Vagina (tissue), 2 donors: ENCODE measurements around the gene PET100. TPM values are rescaled to one million over a fixed set of nuclear protein-coding genes. Genes with fewer than 3 reads are reported as not detected.

Source experiments
- DNase-seq, 2 donors: peaks; one replicate each; pipeline ENCODE4 v3.0.0-alpha.2; 2017; ENCODE audit errors: extremely low spot score in 2 of 2
- H3K27ac ChIP-seq: fragments of 200-600 bp; sonication (generic); one replicate; pipeline ENCODE4 v1.5.1; 2019
- H3K27me3 ChIP-seq: fragments of 200-600 bp; sonication (generic); one replicate; pipeline ENCODE4 v1.5.1; 2019
- H3K36me3 ChIP-seq, 2 donors: fragments of 200-600 bp; sonication (generic); one replicate each; pipeline ENCODE4 v1.5.1; 2017 to 2019
- H3K4me1 ChIP-seq: fragments of 200-600 bp; sonication (generic); one replicate; pipeline ENCODE4 v1.5.1; 2019
- H3K4me3 ChIP-seq, 2 donors: fragments of 200-600 bp; sonication (generic); 1 replicate in 1 of 2; 2 replicates in 1 of 2; pipeline ENCODE4 v1.5.1; 2016 to 2019
- H3K9me3 ChIP-seq: fragments of 200-600 bp; sonication (generic); one replicate; pipeline ENCODE4 v1.5.1; 2019
- CTCF ChIP-seq, 3 experiments: fragments of 450-650 bp in 2 of 3; fragments of 200-600 bp in 1 of 3; sonication (generic) in 1 of 3; IDR thresholded peaks; one replicate each; pipeline ENCODE4 v1.5.1; 2017 to 2019; ENCODE audit warnings: antibody characterized with exemption in 3 of 3, mild to moderate bottlenecking in 2 of 3, moderate library complexity in 2 of 3
- POLR2A ChIP-seq, 2 donors: fragments of 450-650 bp; IDR thresholded peaks; one replicate each; pipeline ENCODE4 v1.6.1; 2017; ENCODE audit warnings: antibody characterized with exemption in 2 of 2, mild to moderate bottlenecking in 2 of 2, moderate library complexity in 2 of 2
- POLR2AphosphoS5 ChIP-seq, 2 donors: sonication (generic); formaldehyde crosslinking; IDR thresholded peaks; one replicate each; pipeline ENCODE4 v1.9.0; 2017; ENCODE audit warnings: antibody characterized with exemption in 2 of 2, mild to moderate bottlenecking in 2 of 2, low read depth in 1 of 2; ENCODE audit not compliant: insufficient read depth in 1 of 2
- intact Hi-C: fragments of 100-400 bp; cut with DNase I; formaldehyde crosslinking; loops from one replicate; pipeline ENCODE4 v1.15.1; 2023
- total RNA-seq: library from RNA; depleted of rRNA; stranded (reverse); fragments of >200 nt; gene quantifications from one replicate; pipeline ENCODE4 v1.2.3, GENCODE V29; 2016

The PET100 gene
- total RNA-seq, 1 donor from 2014 or later: 16.7 TPM

DNA sequence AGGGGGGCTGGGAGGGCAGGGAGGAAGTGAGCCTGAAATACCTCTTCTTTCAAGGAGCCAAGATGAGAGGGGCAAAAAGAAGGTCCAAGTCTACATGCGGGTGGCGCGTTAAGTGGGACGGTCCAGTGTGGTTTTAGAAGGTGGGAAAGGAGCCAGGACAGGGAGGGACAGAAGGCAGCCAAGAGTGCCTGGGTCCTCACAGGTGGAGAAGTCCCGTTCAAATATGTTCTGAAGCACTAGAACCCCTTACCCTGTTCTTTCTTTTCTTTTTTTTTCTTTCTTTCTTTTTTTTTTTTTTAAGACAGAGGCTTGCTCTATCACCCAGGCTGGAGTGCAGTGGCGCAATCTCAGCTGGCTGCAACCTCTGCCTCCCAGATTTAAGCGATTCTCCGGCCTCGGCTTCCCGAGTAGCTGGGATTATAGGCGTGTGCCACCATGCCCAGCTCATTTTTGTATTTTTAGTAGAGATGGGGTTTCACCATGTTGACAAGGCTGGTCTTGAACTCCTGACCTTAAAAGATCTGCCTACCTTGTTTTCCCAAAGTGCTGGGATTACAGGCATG, 26.6 kb upstream of the PET100 start:
- H3K27me3 ChIP-seq: no peaks in the 10 kb centered on the region
- no peaks in the 10 kb centered on the region for H3K36me3 ChIP-seq
- no peaks in the 10 kb centered on the region for H3K9me3 ChIP-seq
- TF ChIP-seq POLR2AphosphoS5 (IDR thresholded peaks at IDR 0.05; ENCODE audit: insufficient read depth in 1 of 2, low read depth in 1 of 2) (no peak), CTCF (IDR thresholded peaks at IDR 0.05) (no peak), POLR2A (IDR thresholded peaks at IDR 0.05) (no peak)
- H3K27ac ChIP-seq: no peak overlapping the region
- no peaks in the 10 kb centered on the region for H3K4me1 ChIP-seq
- no peak overlapping the region for H3K4me3 ChIP-seq
- DNase-seq: no peak
- intact Hi-C loops: no loop called here

GRCh38 chr19:7603919-7604318, 25.7 kb upstream of the PET100 start:
- intact Hi-C loops: no loop called here
- H3K27me3 ChIP-seq: no peaks in the 10 kb centered on the region
- H3K36me3 ChIP-seq: no peaks in the 10 kb centered on the region
- no peak for TF ChIP-seq POLR2AphosphoS5 (IDR thresholded peaks at IDR 0.05; ENCODE audit: insufficient read depth in 1 of 2, low read depth in 1 of 2)
- no peak for TF ChIP-seq CTCF (IDR thresholded peaks at IDR 0.05)
- TF ChIP-seq POLR2A (IDR thresholded peaks at IDR 0.05): no peak
- no peak overlapping the region for H3K27ac ChIP-seq
- DNase-seq: no peak
- H3K9me3 ChIP-seq: no peaks in the 10 kb centered on the region
- H3K4me1 ChIP-seq: no peaks in the 10 kb centered on the region
- no peak overlapping the region for H3K4me3 ChIP-seq

GRCh38 chr19:7605490-7606222, 23.9 kb upstream of the PET100 start:
- no peak overlapping the region for H3K27ac ChIP-seq
- no peaks in the 10 kb centered on the region for H3K9me3 ChIP-seq
- H3K27me3 ChIP-seq: no peaks in the 10 kb centered on the region
- no peaks in the 10 kb centered on the region for H3K36me3 ChIP-seq
- H3K4me1 ChIP-seq: no peaks in the 10 kb centered on the region
- DNase-seq: no peak
- no peak for TF ChIP-seq POLR2AphosphoS5 (IDR thresholded peaks at IDR 0.05; ENCODE audit: insufficient read depth in 1 of 2, low read depth in 1 of 2)
- TF ChIP-seq CTCF (IDR thresholded peaks at IDR 0.05): no peak
- TF ChIP-seq POLR2A (IDR thresholded peaks at IDR 0.05): no peak
- intact Hi-C loops: no loop called here
- no peak overlapping the region for H3K4me3 ChIP-seq

GRCh38 chr19:7606289-7606688, 23.3 kb upstream of the PET100 start:
- Histone ChIP-seq H3K4me3 (no peak overlapping the region), H3K4me1 (no peaks in the 10 kb centered on the region), H3K27me3 (no peaks in the 10 kb centered on the region), H3K27ac (no peak overlapping the region), H3K36me3 (no peaks in the 10 kb centered on the region), H3K9me3 (no peaks in the 10 kb centered on the region)
- no peak for TF ChIP-seq CTCF (IDR thresholded peaks at IDR 0.05)
- intact Hi-C loops: no loop called here
- no peak for DNase-seq

DNA sequence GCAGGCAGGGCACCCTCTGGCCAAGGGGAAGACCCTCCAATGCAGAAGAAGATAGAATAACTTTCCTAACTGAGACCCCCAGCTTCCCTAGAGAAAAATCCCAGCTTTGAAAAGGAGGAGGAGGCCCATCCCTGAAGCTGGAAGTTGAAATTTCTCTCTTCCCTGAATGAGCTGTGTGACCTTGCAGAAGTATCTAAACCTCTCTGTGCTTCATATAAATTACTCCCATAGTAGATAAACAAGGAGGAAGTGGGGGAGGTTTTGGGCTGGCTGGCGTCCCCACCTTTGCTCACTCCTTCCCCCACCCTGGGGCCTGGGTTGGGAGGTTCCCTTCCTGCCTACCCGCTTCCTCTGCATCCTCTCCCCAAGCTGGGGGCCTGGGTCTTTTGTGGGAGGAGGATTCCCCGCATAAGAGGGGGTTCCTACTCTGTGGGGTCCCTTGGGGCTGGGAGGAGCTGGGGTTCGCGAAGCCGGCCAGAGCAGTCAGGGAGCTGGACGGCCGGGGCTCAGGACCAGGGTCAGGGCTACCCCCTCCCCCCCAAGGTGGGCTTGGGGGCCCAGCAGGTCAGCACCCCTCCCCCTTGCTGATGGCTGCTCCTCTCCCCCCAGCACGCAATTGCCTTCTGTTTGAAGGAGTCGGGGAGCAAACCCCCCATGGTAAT, 22.2 kb upstream of the PET100 start:
- Histone ChIP-seq H3K4me3 (no peak overlapping the region), H3K4me1 (no peaks in the 10 kb centered on the region), H3K27ac (no peak overlapping the region), H3K27me3 (no peaks in the 10 kb centered on the region), H3K36me3 (no peaks in the 10 kb centered on the region), H3K9me3 (no peaks in the 10 kb centered on the region)
- intact Hi-C loops: no loop called here
- TF ChIP-seq POLR2A (IDR thresholded peaks at IDR 0.05): no peak
- no peak for TF ChIP-seq POLR2AphosphoS5 (IDR thresholded peaks at IDR 0.05; ENCODE audit: insufficient read depth in 1 of 2, low read depth in 1 of 2)
- no peak for TF ChIP-seq CTCF (IDR thresholded peaks at IDR 0.05)
- no peak for DNase-seq
